Spleen (tissue), 11 donors: ENCODE results near the gene P2RY6. TPM values are rescaled to one million over a fixed set of nuclear protein-coding genes. Genes with fewer than 3 reads are reported as not detected.

Experiments used
- DNase-seq: peaks from one replicate; pipeline ENCODE4 v3.0.0-alpha.2; 2020
- H3K27ac ChIP-seq, 8 donors: fragments of 200-600 bp; sonication (generic) in 7 of 8; 1 replicate in 4 of 8; 2 replicates in 4 of 8; pipeline versions ENCODE4 v1.5.0 to v1.8.0; 2016 to 2021; ENCODE audit warnings: inconsistent platforms in 4 of 8, mild to moderate bottlenecking in 4 of 8, moderate library complexity in 1 of 8
- H3K27me3 ChIP-seq, 7 donors: fragments of 200-600 bp; sonication (generic) in 6 of 7; replicated peaks in 1 of 7; 1 replicate in 4 of 7; 2 replicates in 3 of 7; pipeline versions ENCODE4 v1.5.0 to v1.8.0; 2016 to 2021; ENCODE audit warnings: inconsistent platforms in 3 of 7, mild to moderate bottlenecking in 1 of 7
- H3K36me3 ChIP-seq, 6 donors: fragments of 200-600 bp; sonication (generic) in 5 of 6; 1 replicate in 4 of 6; 2 replicates in 2 of 6; pipeline versions ENCODE4 v1.5.0 to v1.8.0; 2016 to 2021; ENCODE audit warnings: inconsistent platforms in 2 of 6
- H3K4me1 ChIP-seq, 6 donors: fragments of 200-600 bp; sonication (generic) in 5 of 6; 1 replicate in 3 of 6; 2 replicates in 3 of 6; pipeline versions ENCODE4 v1.5.0 to v1.8.0; 2016 to 2021; ENCODE audit warnings: inconsistent platforms in 3 of 6
- H3K4me3 ChIP-seq, 8 donors: fragments of 200-600 bp; sonication (generic) in 7 of 8; 1 replicate in 4 of 8; 2 replicates in 4 of 8; pipeline versions ENCODE4 v1.5.0 to v1.8.0; 2016 to 2021; ENCODE audit warnings: inconsistent platforms in 4 of 8, mild to moderate bottlenecking in 4 of 8, moderate library complexity in 2 of 8
- H3K9me3 ChIP-seq, 8 donors: fragments of 200-600 bp; sonication (generic) in 7 of 8; 1 replicate in 4 of 8; 2 replicates in 4 of 8; pipeline versions ENCODE4 v1.5.0 to v1.8.0; 2016 to 2021; ENCODE audit warnings: inconsistent platforms in 4 of 8
- POLR2A ChIP-seq, 3 donors: fragments of 450-650 bp; IDR thresholded peaks; one replicate each; pipeline ENCODE4 v1.5.1; 2017; ENCODE audit warnings: antibody characterized with exemption in 3 of 3, mild to moderate bottlenecking in 1 of 3
- POLR2AphosphoS5 ChIP-seq, 3 donors: sonication (generic); formaldehyde crosslinking; IDR thresholded peaks; one replicate each; pipeline ENCODE4 v1.5.1; 2017; ENCODE audit warnings: antibody characterized with exemption in 3 of 3
- WGBS, 5 donors: extraction: QIAGEN DNeasy Blood & Tissue Kit in 3 of 5; methylation state at CpG; one replicate each; pipeline versions ENCODE4 v1.1.5 to v1.1.7; 2013 to 2018; 5-methylcytosine and 5-hydroxymethylcytosine counted together
- intact Hi-C: fragments of 100-400 bp; cut with DNase I; formaldehyde crosslinking; loops from one replicate; pipeline ENCODE4 v1.15.0; 2023; ENCODE audit warnings: low total_unique reads
- polyA plus RNA-seq, 3 donors: library from polyadenylated mRNA; stranded (reverse); fragments of 200-250 nt; gene quantifications; one replicate each; pipeline ENCODE4 v1.2.1, GENCODE V29; 2013
- total RNA-seq, 7 donors: library from RNA; depleted of rRNA in 3 of 7; stranded (reverse); fragments of >200 nt in 3 of 7; fragmentation: NEBNext Ultra II Directional in 4 of 7; extraction: Animal tissue kit (Norgen Biotek cat#: 25700) in 4 of 7; gene quantifications; one replicate each; pipeline versions ENCODE4 v1.1.0 to v1.2.1, GENCODE V29; 2016 to 2021
- TF ChIP-seq, protein P1 (sequence below), 11 experiments: fragments of 200-600 bp in 7 of 11; fragments of 450-650 bp in 4 of 11; sonication (generic) in 4 of 11; IDR thresholded peaks in 8 of 11; conservative IDR thresholded peaks in 3 of 11; 1 replicate in 7 of 11; 2 replicates in 4 of 11; pipeline versions ENCODE4 v1.4.0 to v1.8.0; 2016 to 2021; ENCODE audit warnings: antibody characterized with exemption in 11 of 11, inconsistent platforms in 4 of 11, mild to moderate bottlenecking in 1 of 11
- donor health status: healthy with polysubstance abuse.
- donor health status: DM: no; HTN: no; CAD: no; lungs with moderate emphysema.
- donor health status: DM: no; HTN: no; CAD: no.
- donor health status: Bipolar disorder and iron deficiency.
- donor health status: healthy.
- donor health status: DM: no; HTN: no; CAD: no.
- donor health status: DM: yes; HTN: yes; CAD: no.

P2RY6 gene
- total and polyA plus RNA-seq, 10 donors = 8.2 to 109 (median 56.9) TPM

DNA sequence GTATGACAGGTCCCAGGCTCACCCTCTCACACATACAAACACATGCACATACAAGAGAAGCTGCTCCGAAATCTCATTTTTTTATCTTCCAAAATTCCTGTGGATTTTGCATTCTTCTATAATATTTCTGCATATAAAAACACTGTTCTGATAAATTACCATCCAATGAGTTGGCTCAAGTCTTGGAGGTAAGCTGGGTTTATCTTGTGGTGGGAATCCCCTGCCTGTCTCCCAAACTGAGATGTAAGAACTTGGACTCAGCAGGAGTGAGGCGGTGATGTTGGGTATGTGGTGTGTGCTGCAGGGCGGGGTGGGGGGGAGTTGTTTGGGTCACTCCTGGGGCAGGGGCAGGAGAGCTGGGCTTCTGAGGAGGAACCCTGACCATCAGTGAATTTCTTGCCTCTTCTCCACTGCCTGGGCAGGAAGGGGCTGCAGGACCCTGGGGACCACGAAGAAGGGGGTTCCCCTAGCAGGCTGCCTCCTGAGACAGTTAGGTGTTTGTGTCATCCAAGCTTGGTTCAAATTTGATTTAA lies 6.8 kb upstream of the P2RY6 start:
- WGBS, 5 donors = 56 to 84% (median 81%) methylated on average over 4 of the region's 4 CpGs
- intact Hi-C loops = no loop called here
- DNase-seq = no peak
- H3K4me1 ChIP-seq = peaks cover 5 to 46% (median 24%) of the 10 kb centered on the region in 6 donors
- peaks cover 0 to 32% (median 9%) of the 10 kb centered on the region in 7 donors for H3K27me3 ChIP-seq
- H3K27ac ChIP-seq = peak overlapping the region in 5 of 8 donors; percentile 55 to 78 (median 70)
- TF ChIP-seq, protein P1, sequence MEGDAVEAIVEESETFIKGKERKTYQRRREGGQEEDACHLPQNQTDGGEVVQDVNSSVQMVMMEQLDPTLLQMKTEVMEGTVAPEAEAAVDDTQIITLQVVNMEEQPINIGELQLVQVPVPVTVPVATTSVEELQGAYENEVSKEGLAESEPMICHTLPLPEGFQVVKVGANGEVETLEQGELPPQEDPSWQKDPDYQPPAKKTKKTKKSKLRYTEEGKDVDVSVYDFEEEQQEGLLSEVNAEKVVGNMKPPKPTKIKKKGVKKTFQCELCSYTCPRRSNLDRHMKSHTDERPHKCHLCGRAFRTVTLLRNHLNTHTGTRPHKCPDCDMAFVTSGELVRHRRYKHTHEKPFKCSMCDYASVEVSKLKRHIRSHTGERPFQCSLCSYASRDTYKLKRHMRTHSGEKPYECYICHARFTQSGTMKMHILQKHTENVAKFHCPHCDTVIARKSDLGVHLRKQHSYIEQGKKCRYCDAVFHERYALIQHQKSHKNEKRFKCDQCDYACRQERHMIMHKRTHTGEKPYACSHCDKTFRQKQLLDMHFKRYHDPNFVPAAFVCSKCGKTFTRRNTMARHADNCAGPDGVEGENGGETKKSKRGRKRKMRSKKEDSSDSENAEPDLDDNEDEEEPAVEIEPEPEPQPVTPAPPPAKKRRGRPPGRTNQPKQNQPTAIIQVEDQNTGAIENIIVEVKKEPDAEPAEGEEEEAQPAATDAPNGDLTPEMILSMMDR (IDR thresholded peaks at IDR 0.05 in 8 of 11, conservative IDR thresholded peaks at IDR 0.05 in 3 of 11) = no peak
- no peak for TF ChIP-seq POLR2A (IDR thresholded peaks at IDR 0.05)
- no peak for TF ChIP-seq POLR2AphosphoS5 (IDR thresholded peaks at IDR 0.05)
- H3K36me3 ChIP-seq = no peaks in the 10 kb centered on the region
- H3K9me3 ChIP-seq = no peaks in the 10 kb centered on the region
- peak overlapping the region in 7 of 8 donors; percentile 18 to 65 (median 42) for H3K4me3 ChIP-seq

- TF ChIP-seq, protein P1 (IDR thresholded peaks at IDR 0.05 in 8 of 11, conservative IDR thresholded peaks at IDR 0.05 in 3 of 11) = no peak
- TF ChIP-seq POLR2A (IDR thresholded peaks at IDR 0.05) (no peak), POLR2AphosphoS5 (IDR thresholded peaks at IDR 0.05) (no peak)
- no peak for DNase-seq
- peak overlapping the region in 5 of 8 donors; percentile 62 to 78 (median 70) for H3K27ac ChIP-seq
- peaks cover 0 to 32% (median 9%) of the 10 kb centered on the region in 7 donors for H3K27me3 ChIP-seq
- 62 to 87% (median 76%) methylated on average over 3 of the region's 3 CpGs for WGBS, 5 donors
- peaks cover 5 to 52% (median 29%) of the 10 kb centered on the region in 6 donors for H3K4me1 ChIP-seq
- H3K9me3 ChIP-seq = no peaks in the 10 kb centered on the region
- peak overlapping the region in 6 of 8 donors; percentile 14 to 65 (median 46) for H3K4me3 ChIP-seq
- intact Hi-C loops = no loop called here
- no peaks in the 10 kb centered on the region for H3K36me3 ChIP-seq
These were observed 6.1 kb upstream of the P2RY6 start for GRCh38 chr11:73265853-73266645.

DNA sequence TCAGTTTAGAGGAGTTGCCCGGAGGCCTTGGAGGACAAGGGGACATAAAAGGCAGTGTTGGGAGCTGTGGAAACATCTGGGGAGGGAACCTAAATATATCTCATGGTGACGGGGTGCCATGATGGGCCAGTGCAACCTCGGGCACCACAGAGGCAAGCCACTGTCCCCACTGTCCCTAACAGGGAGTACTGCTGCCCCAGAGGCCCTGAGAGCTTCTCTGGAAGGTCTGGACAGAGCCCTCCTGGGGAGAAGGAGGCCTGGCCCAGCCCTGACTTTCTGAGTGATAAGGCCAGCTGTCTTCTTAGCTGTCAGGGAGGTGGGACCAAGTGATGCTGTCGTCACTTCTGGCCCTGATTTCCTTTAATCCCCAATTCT lies 5.5 kb upstream of the P2RY6 start:
- no peak for DNase-seq
- no peaks in the 10 kb centered on the region for H3K9me3 ChIP-seq
- WGBS, 5 donors = 51 to 85% (median 71%) methylated on average over 4 of the region's 4 CpGs
- no peaks in the 10 kb centered on the region for H3K36me3 ChIP-seq
- TF ChIP-seq, protein P1 (IDR thresholded peaks at IDR 0.05 in 8 of 11, conservative IDR thresholded peaks at IDR 0.05 in 3 of 11) = no peak
- TF ChIP-seq POLR2A (IDR thresholded peaks at IDR 0.05) (no peak), POLR2AphosphoS5 (IDR thresholded peaks at IDR 0.05) (no peak)
- H3K27me3 ChIP-seq = peaks cover 0 to 32% (median 9%) of the 10 kb centered on the region in 7 donors
- H3K27ac ChIP-seq = peak overlapping the region in 5 of 8 donors; percentile 62 to 78 (median 70)
- intact Hi-C loops = no loop called here
- peaks cover 5 to 57% (median 35%) of the 10 kb centered on the region in 6 donors for H3K4me1 ChIP-seq
- peak overlapping the region in 4 of 8 donors; percentile 42 to 65 (median 51) for H3K4me3 ChIP-seq
